ENCODE results near the gene GGCX. TPM values are rescaled to one million over a fixed set of nuclear protein-coding genes. Genes with fewer than 3 reads are reported as not detected.

The GGCX gene
- total and polyA plus RNA-seq, 9 of the 15 experiments (the other 6 are each of a cell fraction or from before 2014, with no cell fraction given), result 14.4 to 47.1 (median 28.1) TPM

DNA sequence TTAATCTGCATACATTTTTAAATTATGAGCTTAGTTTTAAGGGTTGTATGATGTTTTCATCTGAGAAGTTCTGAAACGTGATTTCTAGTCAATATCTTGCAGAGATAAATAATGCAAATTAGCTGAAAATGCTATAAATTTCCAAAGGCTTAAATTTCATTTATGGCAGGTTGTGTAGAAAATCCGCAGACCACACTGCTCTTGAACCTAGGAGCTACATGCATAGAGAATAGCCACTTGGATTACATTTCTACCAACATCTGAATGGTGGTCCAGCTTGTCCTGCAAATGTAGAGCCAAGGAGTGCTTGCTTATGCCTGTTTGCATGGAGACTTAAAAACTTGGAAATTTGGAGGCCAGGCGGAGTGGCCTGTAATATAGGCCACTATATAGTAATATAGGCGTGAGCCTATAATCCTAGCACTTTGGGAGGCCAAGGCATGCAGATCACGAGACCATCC, 15.5 kb downstream of the GGCX start (continued):
- TF ChIP-seq, protein P1, sequence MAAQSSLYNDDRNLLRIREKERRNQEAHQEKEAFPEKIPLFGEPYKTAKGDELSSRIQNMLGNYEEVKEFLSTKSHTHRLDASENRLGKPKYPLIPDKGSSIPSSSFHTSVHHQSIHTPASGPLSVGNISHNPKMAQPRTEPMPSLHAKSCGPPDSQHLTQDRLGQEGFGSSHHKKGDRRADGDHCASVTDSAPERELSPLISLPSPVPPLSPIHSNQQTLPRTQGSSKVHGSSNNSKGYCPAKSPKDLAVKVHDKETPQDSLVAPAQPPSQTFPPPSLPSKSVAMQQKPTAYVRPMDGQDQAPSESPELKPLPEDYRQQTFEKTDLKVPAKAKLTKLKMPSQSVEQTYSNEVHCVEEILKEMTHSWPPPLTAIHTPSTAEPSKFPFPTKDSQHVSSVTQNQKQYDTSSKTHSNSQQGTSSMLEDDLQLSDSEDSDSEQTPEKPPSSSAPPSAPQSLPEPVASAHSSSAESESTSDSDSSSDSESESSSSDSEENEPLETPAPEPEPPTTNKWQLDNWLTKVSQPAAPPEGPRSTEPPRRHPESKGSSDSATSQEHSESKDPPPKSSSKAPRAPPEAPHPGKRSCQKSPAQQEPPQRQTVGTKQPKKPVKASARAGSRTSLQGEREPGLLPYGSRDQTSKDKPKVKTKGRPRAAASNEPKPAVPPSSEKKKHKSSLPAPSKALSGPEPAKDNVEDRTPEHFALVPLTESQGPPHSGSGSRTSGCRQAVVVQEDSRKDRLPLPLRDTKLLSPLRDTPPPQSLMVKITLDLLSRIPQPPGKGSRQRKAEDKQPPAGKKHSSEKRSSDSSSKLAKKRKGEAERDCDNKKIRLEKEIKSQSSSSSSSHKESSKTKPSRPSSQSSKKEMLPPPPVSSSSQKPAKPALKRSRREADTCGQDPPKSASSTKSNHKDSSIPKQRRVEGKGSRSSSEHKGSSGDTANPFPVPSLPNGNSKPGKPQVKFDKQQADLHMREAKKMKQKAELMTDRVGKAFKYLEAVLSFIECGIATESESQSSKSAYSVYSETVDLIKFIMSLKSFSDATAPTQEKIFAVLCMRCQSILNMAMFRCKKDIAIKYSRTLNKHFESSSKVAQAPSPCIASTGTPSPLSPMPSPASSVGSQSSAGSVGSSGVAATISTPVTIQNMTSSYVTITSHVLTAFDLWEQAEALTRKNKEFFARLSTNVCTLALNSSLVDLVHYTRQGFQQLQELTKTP (IDR thresholded peaks at IDR 0.05; ENCODE audit: low read depth in 1 of 2, partially characterized antibody in 2 of 2), result peak in 1 of 2 experiments; percentile 21
- TF ChIP-seq, protein P2, sequence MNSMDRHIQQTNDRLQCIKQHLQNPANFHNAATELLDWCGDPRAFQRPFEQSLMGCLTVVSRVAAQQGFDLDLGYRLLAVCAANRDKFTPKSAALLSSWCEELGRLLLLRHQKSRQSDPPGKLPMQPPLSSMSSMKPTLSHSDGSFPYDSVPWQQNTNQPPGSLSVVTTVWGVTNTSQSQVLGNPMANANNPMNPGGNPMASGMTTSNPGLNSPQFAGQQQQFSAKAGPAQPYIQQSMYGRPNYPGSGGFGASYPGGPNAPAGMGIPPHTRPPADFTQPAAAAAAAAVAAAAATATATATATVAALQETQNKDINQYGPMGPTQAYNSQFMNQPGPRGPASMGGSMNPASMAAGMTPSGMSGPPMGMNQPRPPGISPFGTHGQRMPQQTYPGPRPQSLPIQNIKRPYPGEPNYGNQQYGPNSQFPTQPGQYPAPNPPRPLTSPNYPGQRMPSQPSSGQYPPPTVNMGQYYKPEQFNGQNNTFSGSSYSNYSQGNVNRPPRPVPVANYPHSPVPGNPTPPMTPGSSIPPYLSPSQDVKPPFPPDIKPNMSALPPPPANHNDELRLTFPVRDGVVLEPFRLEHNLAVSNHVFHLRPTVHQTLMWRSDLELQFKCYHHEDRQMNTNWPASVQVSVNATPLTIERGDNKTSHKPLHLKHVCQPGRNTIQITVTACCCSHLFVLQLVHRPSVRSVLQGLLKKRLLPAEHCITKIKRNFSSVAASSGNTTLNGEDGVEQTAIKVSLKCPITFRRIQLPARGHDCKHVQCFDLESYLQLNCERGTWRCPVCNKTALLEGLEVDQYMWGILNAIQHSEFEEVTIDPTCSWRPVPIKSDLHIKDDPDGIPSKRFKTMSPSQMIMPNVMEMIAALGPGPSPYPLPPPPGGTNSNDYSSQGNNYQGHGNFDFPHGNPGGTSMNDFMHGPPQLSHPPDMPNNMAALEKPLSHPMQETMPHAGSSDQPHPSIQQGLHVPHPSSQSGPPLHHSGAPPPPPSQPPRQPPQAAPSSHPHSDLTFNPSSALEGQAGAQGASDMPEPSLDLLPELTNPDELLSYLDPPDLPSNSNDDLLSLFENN (IDR thresholded peaks at IDR 0.05; ENCODE audit: low read depth in 2 of 2, low read length in 2 of 2), result peak in 1 of 2 experiments; percentile 43; a peak in 1 of 4 replicates
- TF ChIP-seq SMAD2 (IDR thresholded peaks at IDR 0.05; ENCODE audit: low read depth, low read length), result no peak
- TF ChIP-seq ZNF444 (CRISPR knock-in tag; IDR thresholded peaks at IDR 0.05), result 0 out of 2 replicates have a peak, but pooled peaks have one; percentile 43
- peak; percentile 32 for TF ChIP-seq EWSR1 (IDR thresholded peaks at IDR 0.05; ENCODE audit: borderline replicate concordance, low read depth, partially characterized antibody)
- peak; percentile 14 for TF ChIP-seq RBM39 (optimal IDR thresholded peaks at IDR 0.05; ENCODE audit: low read depth, low read length)
- TF ChIP-seq MED1 (CRISPR knock-in tag; IDR thresholded peaks at IDR 0.05; ENCODE audit: borderline replicate concordance), result no peak
- TF ChIP-seq BHLHE40 (IDR thresholded peaks at IDR 0.05; ENCODE audit: low read length), result 0 out of 2 replicates have a peak, but pooled peaks have one; percentile 35
- no peak for TF ChIP-seq ARNT (IDR thresholded peaks at IDR 0.05)
- TF ChIP-seq, protein P3, sequence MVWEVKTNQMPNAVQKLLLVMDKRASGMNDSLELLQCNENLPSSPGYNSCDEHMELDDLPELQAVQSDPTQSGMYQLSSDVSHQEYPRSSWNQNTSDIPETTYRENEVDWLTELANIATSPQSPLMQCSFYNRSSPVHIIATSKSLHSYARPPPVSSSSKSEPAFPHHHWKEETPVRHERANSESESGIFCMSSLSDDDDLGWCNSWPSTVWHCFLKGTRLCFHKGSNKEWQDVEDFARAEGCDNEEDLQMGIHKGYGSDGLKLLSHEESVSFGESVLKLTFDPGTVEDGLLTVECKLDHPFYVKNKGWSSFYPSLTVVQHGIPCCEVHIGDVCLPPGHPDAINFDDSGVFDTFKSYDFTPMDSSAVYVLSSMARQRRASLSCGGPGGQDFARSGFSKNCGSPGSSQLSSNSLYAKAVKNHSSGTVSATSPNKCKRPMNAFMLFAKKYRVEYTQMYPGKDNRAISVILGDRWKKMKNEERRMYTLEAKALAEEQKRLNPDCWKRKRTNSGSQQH (CRISPR knock-in tag; IDR thresholded peaks at IDR 0.05), result peak; percentile 15; the same call in 1 of the 2 replicates
- peak; percentile 62; the same call in 1 of the 2 replicates for TF ChIP-seq PHTF2 (CRISPR knock-in tag; IDR thresholded peaks at IDR 0.05)
- TF ChIP-seq MYC (IDR thresholded peaks at IDR 0.05; ENCODE audit: low read depth, low read length), result no peak
- no peak for TF ChIP-seq MYC (CRISPR knock-in tag; IDR thresholded peaks at IDR 0.05; ENCODE audit: borderline replicate concordance, low read depth)
- TF ChIP-seq SRSF7 (optimal IDR thresholded peaks at IDR 0.05; ENCODE audit: low read depth, low read length), result no peak
- peak; percentile 61; the same call in 1 of the 2 replicates for TF ChIP-seq POLR2H (tag; IDR thresholded peaks at IDR 0.05; ENCODE audit: low read depth)
- TF ChIP-seq, protein P4, sequence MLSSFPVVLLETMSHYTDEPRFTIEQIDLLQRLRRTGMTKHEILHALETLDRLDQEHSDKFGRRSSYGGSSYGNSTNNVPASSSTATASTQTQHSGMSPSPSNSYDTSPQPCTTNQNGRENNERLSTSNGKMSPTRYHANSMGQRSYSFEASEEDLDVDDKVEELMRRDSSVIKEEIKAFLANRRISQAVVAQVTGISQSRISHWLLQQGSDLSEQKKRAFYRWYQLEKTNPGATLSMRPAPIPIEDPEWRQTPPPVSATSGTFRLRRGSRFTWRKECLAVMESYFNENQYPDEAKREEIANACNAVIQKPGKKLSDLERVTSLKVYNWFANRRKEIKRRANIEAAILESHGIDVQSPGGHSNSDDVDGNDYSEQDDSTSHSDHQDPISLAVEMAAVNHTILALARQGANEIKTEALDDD (IDR thresholded peaks at IDR 0.05), result no peak

All from K562 (cell line).